GM23248 (cell line): Measurements from ENCODE around the gene CTSD. TPM values are rescaled to one million over a fixed set of nuclear protein-coding genes. Genes with fewer than 3 reads are reported as not detected.
A peak's percentile ranks its signal among the peaks of the same experiment; 100 is the strongest.

Source experiments
- DNase-seq: peaks from one replicate; pipeline ENCODE4 v3.0.0-alpha.2; 2015
- H2AFZ ChIP-seq: fragments of 200-600 bp; sonication (generic); 2 replicates; pipeline ENCODE4 v1.6.1; 2016; ENCODE audit warnings: antibody characterized with exemption
- H3F3A ChIP-seq: fragments of 200-600 bp; sonication (generic); 2 replicates; pipeline ENCODE4 v1.6.1; 2016; ENCODE audit warnings: mild to moderate bottlenecking, antibody characterized with exemption, mixed run types; ENCODE audit not compliant: insufficient read depth
- H3K27ac ChIP-seq: fragments of 200-600 bp; sonication (generic); 2 replicates; pipeline ENCODE4 v1.5.1; 2016; ENCODE audit warnings: mild to moderate bottlenecking
- H3K27me3 ChIP-seq: fragments of 200-600 bp; sonication (generic); replicated peaks from 2 replicates; pipeline ENCODE4 v1.6.1; 2016; ENCODE audit warnings: mild to moderate bottlenecking; ENCODE audit not compliant: insufficient read depth
- H3K36me3 ChIP-seq: fragments of 200-600 bp; sonication (generic); 2 replicates; pipeline ENCODE4 v1.6.1; 2016; ENCODE audit warnings: low read depth, mild to moderate bottlenecking
- H3K4me1 ChIP-seq: fragments of 200-600 bp; sonication (generic); 2 replicates; pipeline ENCODE4 v1.6.1; 2016; ENCODE audit warnings: mild to moderate bottlenecking; ENCODE audit not compliant: insufficient read depth
- H3K4me2 ChIP-seq: fragments of 200-600 bp; sonication (generic); one replicate; pipeline ENCODE4 v1.6.1; 2016; ENCODE audit warnings: mild to moderate bottlenecking; ENCODE audit not compliant: unreplicated experiment
- H3K4me3 ChIP-seq: fragments of 200-600 bp; sonication (generic); 2 replicates; pipeline ENCODE4 v1.5.1; 2016; ENCODE audit warnings: mild to moderate bottlenecking
- H3K79me2 ChIP-seq: fragments of 200-600 bp; sonication (generic); 2 replicates; pipeline ENCODE4 v1.6.1; 2016; ENCODE audit warnings: mild to moderate bottlenecking; ENCODE audit not compliant: insufficient read depth
- H3K9ac ChIP-seq: fragments of 200-600 bp; sonication (generic); 2 replicates; pipeline ENCODE4 v1.6.1; 2016; ENCODE audit warnings: mild to moderate bottlenecking
- H3K9me2 ChIP-seq: fragments of 200-600 bp; sonication (generic); 2 replicates; pipeline ENCODE4 v1.6.1; 2016; ENCODE audit warnings: mixed run types, mild to moderate bottlenecking, moderate library complexity; ENCODE audit not compliant: insufficient read depth
- H3K9me3 ChIP-seq: fragments of 200-600 bp; sonication (generic); one replicate; pipeline ENCODE4 v1.6.1; 2017; ENCODE audit warnings: low read depth
- H4K20me1 ChIP-seq: fragments of 200-600 bp; sonication (generic); 2 replicates; pipeline ENCODE4 v1.6.0; 2016; ENCODE audit not compliant: insufficient read depth
- EZH2 ChIP-seq: fragments of 200-600 bp; sonication (generic); IDR thresholded peaks from 2 replicates; pipeline ENCODE4 v1.6.1; 2018; ENCODE audit warnings: antibody characterized with exemption, mild to moderate bottlenecking; ENCODE audit not compliant: insufficient read depth, poor library complexity, severe bottlenecking
- EZH2phosphoT487 ChIP-seq: fragments of 200-600 bp; sonication (generic); IDR thresholded peaks from 2 replicates; pipeline ENCODE4 v1.6.1; 2018; ENCODE audit warnings: antibody characterized with exemption, moderate library complexity, mild to moderate bottlenecking, low read depth; ENCODE audit not compliant: insufficient read depth
- WGBS, 2 experiments: methylation state at CpG; one replicate each; pipeline ENCODE4 v1.1.6; 2015 to 2017; ENCODE audit warnings: low lambda C conversion rate in 2 of 2, low coverage in 1 of 2; ENCODE audit errors: missing lambda C conversion rate in 2 of 2; 5-methylcytosine and 5-hydroxymethylcytosine counted together
- in situ Hi-C: fragments of 300-500 bp; cut with MboI; formaldehyde crosslinking; loops from 2 replicates; pipeline ENCODE4 v1.15.0; 2020
- polyA plus RNA-seq: library from polyadenylated mRNA; unstranded; fragments of >200 nt; fragmentation: Nextera tagmentation; extraction: Ambion mirVana; gene quantifications from 2 replicates; pipeline ENCODE4 v1.2.1, GENCODE V29; 2016
- total RNA-seq: library from RNA; depleted of rRNA; stranded (reverse); fragments of >200 nt; shearing (Covaris generic); gene quantifications from 2 replicates; pipeline ENCODE4 v1.2.3, GENCODE V29; 2014

Gene CTSD
- total and polyA plus RNA-seq, 2 experiments from 2014 or later, result 305 to 321 TPM

DNA sequence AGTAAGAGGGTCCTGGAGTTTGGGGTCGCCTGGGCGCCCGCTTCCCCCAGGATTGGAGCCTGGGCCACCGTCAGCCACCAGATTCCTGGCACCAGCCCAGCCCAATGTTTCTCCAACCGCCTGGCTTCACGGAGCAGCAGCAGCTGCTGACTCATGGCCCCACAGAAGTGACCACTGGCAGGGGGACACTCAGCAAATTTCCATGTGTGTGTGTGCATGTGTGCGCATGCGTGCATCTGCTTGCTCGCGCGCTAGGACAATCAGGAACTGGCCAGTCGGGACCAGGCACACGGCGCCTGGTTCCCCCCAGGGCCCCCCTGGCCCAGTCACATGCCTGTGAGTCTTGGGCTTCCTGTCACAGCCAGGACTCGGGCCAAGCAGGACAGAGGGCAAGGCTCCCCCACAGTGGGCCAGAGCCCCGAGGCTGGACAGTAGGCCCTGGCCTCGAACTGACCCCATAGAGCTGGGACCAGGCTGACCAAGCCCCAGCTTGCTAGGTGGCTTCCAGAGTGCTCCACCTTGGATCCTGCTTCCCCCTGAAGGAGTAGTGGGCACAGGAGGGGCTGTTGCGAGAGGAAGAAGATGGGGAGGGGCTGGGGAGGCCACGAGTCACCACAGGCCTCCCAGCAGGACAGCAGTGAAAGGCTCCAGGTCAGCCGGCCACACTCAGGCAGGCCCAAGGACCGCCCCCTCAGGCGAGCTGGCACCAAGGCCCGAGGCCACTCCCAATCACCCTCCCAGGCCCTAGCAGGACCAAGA, 3.2 kb downstream of the CTSD start:
- no peaks in the 10 kb centered on the region for H4K20me1 ChIP-seq
- WGBS, 2 experiments, result 73 to 79% methylated on average over 22 to 23 of the region's 23 CpGs
- H3K27ac ChIP-seq, result no peak overlapping the region
- DNase-seq, result peak; percentile 57
- H3K36me3 ChIP-seq, result no peaks in the 10 kb centered on the region
- no peaks in the 10 kb centered on the region for H3F3A ChIP-seq
- no peak overlapping the region for H2AFZ ChIP-seq
- TF ChIP-seq EZH2, result no peak
- no peak for TF ChIP-seq EZH2phosphoT487
- peak overlapping the region; percentile 25; the same call in 1 of the 2 replicates for H3K9ac ChIP-seq
- in situ Hi-C loops, result no loop called here
- H3K27me3 ChIP-seq, result no peaks in the 10 kb centered on the region
- H3K4me2 ChIP-seq, result no peak overlapping the region
- peaks cover 19% of the 10 kb centered on the region; the same call in 1 of the 2 replicates for H3K79me2 ChIP-seq
- no peaks in the 10 kb centered on the region for H3K9me3 ChIP-seq
- peaks cover 14% of the 10 kb centered on the region for H3K4me1 ChIP-seq
- no peak overlapping the region for H3K4me3 ChIP-seq
- no peaks in the 10 kb centered on the region for H3K9me2 ChIP-seq

DNA sequence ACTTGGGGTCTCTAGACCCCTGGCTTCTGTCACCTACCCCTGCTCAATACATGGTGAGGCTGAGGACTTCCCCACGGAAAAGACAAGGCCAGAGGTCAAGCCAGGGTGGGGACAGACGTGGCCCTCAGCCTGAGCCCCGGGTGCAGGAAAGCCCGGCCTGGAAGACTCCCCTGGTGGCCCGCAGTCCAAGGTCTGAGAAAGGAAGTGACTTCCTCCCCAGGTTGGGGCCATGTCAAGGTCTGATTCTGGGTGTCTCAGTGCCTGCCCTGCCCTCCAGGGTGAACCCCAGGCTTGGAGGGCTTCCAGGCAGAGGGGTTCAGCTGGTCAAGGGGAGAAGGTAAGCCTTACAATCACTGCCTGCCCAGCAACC, 3.9 kb downstream of the CTSD start:
- no peak for DNase-seq
- 79 to 90% methylated on average over 5 of the region's 5 CpGs for WGBS, 2 experiments
- Histone ChIP-seq H3K9me3 (no peaks in the 10 kb centered on the region), H4K20me1 (no peaks in the 10 kb centered on the region), H3K27ac (no peak overlapping the region), H3F3A (no peaks in the 10 kb centered on the region), H3K4me1 (peaks cover 14% of the 10 kb centered on the region), H3K4me3 (no peak overlapping the region), H3K79me2 (peaks cover 19% of the 10 kb centered on the region; the same call in 1 of the 2 replicates), H3K9ac (no peak overlapping the region), H3K9me2 (no peaks in the 10 kb centered on the region), H2AFZ (no peak overlapping the region), H3K27me3 (no peaks in the 10 kb centered on the region), H3K4me2 (no peak overlapping the region), H3K36me3 (no peaks in the 10 kb centered on the region)
- in situ Hi-C loops, result no loop called here
- TF ChIP-seq EZH2phosphoT487 (no peak), EZH2 (no peak)

DNA sequence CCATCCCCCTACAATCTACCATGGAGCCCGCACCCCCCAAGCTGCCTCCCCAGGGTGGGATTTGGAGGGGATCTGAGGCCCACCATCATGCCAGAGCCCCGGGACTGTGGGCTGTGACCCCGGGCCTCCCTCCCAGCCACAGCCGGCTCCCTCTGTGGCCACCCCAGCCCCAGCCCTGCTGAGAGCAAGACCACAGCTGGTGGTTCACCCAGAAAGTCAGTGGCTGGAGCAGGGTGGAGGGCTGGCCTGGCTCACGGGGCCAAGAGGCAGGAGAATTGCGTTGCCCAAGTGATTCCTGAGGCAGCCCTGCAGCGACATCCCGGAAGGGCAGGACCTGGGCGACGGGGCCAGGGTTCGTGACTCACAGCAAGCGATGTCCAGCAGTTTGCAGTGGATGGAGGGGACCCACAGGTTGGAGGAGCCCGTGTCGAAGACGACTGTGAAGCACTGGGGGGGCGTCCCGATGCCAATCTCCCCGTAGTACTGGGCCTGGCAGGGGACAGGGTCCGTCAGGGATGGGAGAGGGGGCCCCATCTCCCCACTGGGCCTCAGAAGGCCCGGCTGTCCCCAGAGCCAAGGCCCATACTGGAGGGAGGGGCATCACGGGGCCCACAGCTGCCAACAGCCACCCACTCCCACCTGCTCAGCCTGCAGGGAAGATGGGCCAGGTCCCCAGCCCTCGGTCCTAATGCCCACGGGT, 4.4 kb downstream of the CTSD start:
- Histone ChIP-seq H3K27me3 (no peaks in the 10 kb centered on the region), H3K9me2 (no peaks in the 10 kb centered on the region), H3K79me2 (peaks cover 19% of the 10 kb centered on the region; the same call in 1 of the 2 replicates), H3K9ac (no peak overlapping the region), H3K4me1 (peaks cover 13% of the 10 kb centered on the region), H3F3A (no peaks in the 10 kb centered on the region), H3K36me3 (no peaks in the 10 kb centered on the region), H3K4me3 (no peak overlapping the region), H4K20me1 (no peaks in the 10 kb centered on the region), H3K4me2 (no peak overlapping the region), H3K27ac (no peak overlapping the region), H3K9me3 (no peaks in the 10 kb centered on the region), H2AFZ (no peak overlapping the region)
- in situ Hi-C loops, result no loop called here
- 93 to 94% methylated on average over 22 to 23 of the region's 23 CpGs for WGBS, 2 experiments
- DNase-seq, result no peak
- TF ChIP-seq EZH2phosphoT487 (no peak), EZH2 (no peak)

DNA sequence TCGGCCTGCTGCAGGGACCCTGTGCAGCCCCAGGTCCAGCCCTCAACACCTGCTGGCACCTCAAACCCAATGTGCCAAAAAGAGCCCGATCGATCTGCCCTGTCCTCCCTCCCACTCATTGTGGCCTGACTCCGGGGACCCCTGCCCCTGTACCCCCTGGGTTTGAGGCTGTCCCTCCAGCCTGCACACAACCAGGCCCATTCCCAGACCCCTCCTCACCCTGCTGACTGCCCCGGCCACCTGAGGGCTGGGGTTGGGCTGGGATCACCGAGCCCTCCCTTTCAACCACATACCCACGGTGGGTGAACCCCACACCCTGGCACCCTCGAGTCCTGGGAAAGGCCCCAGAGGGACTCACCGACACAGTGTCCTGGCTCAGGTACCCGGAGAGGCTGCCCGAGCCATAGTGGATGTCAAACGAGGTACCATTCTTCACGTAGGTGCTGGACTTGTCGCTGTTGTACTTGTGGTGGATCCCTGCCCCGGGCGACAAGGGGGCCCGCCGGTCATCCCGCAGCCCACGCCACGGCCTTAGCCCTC, 5.0 kb downstream of the CTSD start:
- no peaks in the 10 kb centered on the region for H4K20me1 ChIP-seq
- H3K9me3 ChIP-seq, result no peaks in the 10 kb centered on the region
- H3K9me2 ChIP-seq, result no peaks in the 10 kb centered on the region
- H3F3A ChIP-seq, result no peaks in the 10 kb centered on the region
- no peaks in the 10 kb centered on the region for H3K27me3 ChIP-seq
- H3K4me2 ChIP-seq, result no peak overlapping the region
- H3K4me1 ChIP-seq, result peaks cover 11% of the 10 kb centered on the region
- no peaks in the 10 kb centered on the region for H3K36me3 ChIP-seq
- no peak for TF ChIP-seq EZH2phosphoT487
- no peak for TF ChIP-seq EZH2
- H3K27ac ChIP-seq, result no peak overlapping the region
- H2AFZ ChIP-seq, result no peak overlapping the region
- WGBS, 2 experiments, result 89 to 90% methylated on average over 16 to 21 of the region's 21 CpGs
- DNase-seq, result no peak
- no peak overlapping the region for H3K4me3 ChIP-seq
- H3K9ac ChIP-seq, result no peak overlapping the region
- in situ Hi-C loops, result no loop called here
- peaks cover 19% of the 10 kb centered on the region; the same call in 1 of the 2 replicates for H3K79me2 ChIP-seq
